DND-41 (cell line): ENCODE results near the gene ULBP2.

Source experiments
- CTCF ChIP-seq: IDR thresholded peaks from 2 replicates; pipeline ENCODE4 v1.5.1; 2012; ENCODE audit warnings: borderline replicate concordance, low read length, moderate library complexity, mild to moderate bottlenecking; ENCODE audit not compliant: poor library complexity, severe bottlenecking; ENCODE audit errors: extremely low read depth
- EZH2 ChIP-seq: IDR thresholded peaks from 3 replicates; pipeline ENCODE4 v1.6.1; 2012; ENCODE audit warnings: borderline replicate concordance, low read depth, mild to moderate bottlenecking, moderate library complexity, low read length, inconsistent platforms; ENCODE audit not compliant: severe bottlenecking

GRCh38 chr6:149907317-149907716 is 34.5 kb upstream of the ULBP2 start:
- TF ChIP-seq EZH2 (no peak), CTCF (no peak)
